ENCODE data around the gene PNP. TPM values are rescaled to one million over a fixed set of nuclear protein-coding genes. Genes with fewer than 3 reads are reported as not detected.
A peak's percentile ranks its signal among the peaks of the same experiment; 100 is the strongest.

Gene PNP
- total RNA-seq, 2 experiments from 2014 or later: 120 to 128 TPM

DNA sequence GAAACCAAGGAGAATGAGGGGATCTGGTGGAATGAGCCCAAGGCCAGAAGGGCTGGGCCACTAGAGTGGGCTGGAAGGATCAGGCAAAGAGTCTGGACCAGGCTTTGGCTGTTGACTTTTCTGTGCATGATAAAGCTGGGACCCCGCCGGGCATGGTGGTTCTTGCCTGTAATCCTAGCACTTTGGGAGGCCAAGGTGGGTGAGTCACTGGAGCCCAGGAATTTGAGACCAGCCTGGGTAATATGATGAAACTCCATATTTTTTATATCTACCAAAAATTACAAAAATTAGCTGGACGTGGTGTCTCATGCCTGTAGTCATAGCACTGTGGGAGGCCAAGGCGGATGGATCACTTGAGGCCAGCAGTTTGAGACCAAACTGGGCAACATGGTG lies 32.8 kb upstream of the PNP start:
- Histone ChIP-seq H3K4me2 (ENCODE audit: low read length) (no peak overlapping the region), H3K79me2 (ENCODE audit: insufficient read depth, low read depth, low read length) (no peaks in the 10 kb centered on the region), H3K4me3 (ENCODE audit: low read depth, low read length, poor library complexity, severe bottlenecking) (no peak overlapping the region), H4K20me1 (ENCODE audit: insufficient read depth, low read length) (no peaks in the 10 kb centered on the region), H3K9me3 (ENCODE audit: low read length) (no peaks in the 10 kb centered on the region), H3K9me2 (ENCODE audit: insufficient read depth, low read length) (no peaks in the 10 kb centered on the region), H3K27ac (ENCODE audit: low read depth, low read length, poor library complexity, severe bottlenecking) (no peak overlapping the region), H3K4me1 (ENCODE audit: insufficient read depth, low read length, poor library complexity, severe bottlenecking) (peaks cover 44% of the 10 kb centered on the region), H3K36me3 (ENCODE audit: insufficient read depth, low read length) (no peaks in the 10 kb centered on the region), H2AFZ (ENCODE audit: low read length) (no peak overlapping the region)
- no peak for DNase-seq (ENCODE audit: low spot score)
- intact Hi-C loops (cut with micrococcal nuclease; ENCODE audit: unreplicated experiment): no loop called here
- CTCF ChIA-PET (ENCODE audit: unreplicated experiment): interaction anchor here (0.9 kb wide), 1 partner anchor 21 kb away, joined by 3 read pairs; no protein-coding TSS in a partner anchor
- POLR2A ChIA-PET: interaction anchor here (0.7 kb wide), 1 partner anchor 8 kb away, joined by 3 read pairs; no protein-coding TSS in a partner anchor
- BruUV-seq (replicated peaks): no TSS peak
- TF ChIP-seq, protein P1, sequence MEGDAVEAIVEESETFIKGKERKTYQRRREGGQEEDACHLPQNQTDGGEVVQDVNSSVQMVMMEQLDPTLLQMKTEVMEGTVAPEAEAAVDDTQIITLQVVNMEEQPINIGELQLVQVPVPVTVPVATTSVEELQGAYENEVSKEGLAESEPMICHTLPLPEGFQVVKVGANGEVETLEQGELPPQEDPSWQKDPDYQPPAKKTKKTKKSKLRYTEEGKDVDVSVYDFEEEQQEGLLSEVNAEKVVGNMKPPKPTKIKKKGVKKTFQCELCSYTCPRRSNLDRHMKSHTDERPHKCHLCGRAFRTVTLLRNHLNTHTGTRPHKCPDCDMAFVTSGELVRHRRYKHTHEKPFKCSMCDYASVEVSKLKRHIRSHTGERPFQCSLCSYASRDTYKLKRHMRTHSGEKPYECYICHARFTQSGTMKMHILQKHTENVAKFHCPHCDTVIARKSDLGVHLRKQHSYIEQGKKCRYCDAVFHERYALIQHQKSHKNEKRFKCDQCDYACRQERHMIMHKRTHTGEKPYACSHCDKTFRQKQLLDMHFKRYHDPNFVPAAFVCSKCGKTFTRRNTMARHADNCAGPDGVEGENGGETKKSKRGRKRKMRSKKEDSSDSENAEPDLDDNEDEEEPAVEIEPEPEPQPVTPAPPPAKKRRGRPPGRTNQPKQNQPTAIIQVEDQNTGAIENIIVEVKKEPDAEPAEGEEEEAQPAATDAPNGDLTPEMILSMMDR (conservative IDR thresholded peaks at IDR 0.05; ENCODE audit: low read length): no peak
- no peak for TF ChIP-seq EZH2phosphoT487 (IDR thresholded peaks at IDR 0.05; ENCODE audit: borderline replicate concordance, low read depth, low read length)

DNA sequence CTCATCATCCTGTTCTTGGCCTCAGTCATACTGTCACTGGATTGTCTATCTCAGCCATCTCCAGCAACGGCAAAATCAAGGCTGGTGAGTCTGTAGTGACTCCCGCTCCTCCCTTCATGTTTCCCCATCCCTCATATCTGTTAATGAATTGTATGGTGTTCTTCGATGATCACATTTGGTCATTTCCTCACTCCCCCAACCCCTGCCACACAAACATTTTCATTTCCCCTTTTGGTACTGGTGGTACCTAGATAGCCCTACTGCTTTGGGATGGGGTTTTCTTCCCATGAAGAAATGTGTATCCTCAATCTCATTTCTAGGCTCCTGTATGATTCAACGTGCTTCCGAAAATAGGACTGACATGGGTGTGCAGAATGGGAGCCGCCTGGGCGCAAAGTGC lies 30.5 kb upstream of the PNP start:
- H3K4me3 ChIP-seq (ENCODE audit: low read depth, low read length, poor library complexity, severe bottlenecking): no peak overlapping the region

DNA sequence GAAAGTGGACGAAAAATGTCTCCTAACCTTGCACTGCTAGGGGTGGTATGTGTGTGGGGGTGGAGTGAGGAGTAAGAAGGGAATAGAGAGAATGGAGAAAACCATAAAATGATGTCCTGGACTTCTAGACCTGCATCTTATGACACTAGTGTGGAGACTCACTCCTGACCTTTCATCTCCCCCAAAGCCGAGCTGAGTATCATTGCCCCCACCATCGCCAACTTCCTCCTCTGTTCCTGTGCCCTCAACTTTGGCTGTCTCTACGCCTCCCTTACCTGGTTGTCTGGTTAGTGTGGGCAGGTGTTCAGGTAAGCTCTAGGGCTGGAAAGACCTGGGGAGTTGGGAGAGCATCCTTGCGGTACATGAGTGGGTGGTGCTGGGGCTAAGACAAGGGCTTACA lies 28.7 kb upstream of the PNP start:
- DNase-seq (ENCODE audit: low spot score): no peak
- Histone ChIP-seq H3K79me2 (ENCODE audit: insufficient read depth, low read depth, low read length) (no peaks in the 10 kb centered on the region), H4K20me1 (ENCODE audit: insufficient read depth, low read length) (no peaks in the 10 kb centered on the region), H3K36me3 (ENCODE audit: insufficient read depth, low read length) (peaks cover 33% of the 10 kb centered on the region), H3K9me2 (ENCODE audit: insufficient read depth, low read length) (no peaks in the 10 kb centered on the region), H3K9me3 (ENCODE audit: low read length) (no peaks in the 10 kb centered on the region), H2AFZ (ENCODE audit: low read length) (peak overlapping the region; percentile 12; the same call in 1 of the 2 replicates), H3K4me2 (ENCODE audit: low read length) (peak overlapping the region; percentile 13; the same call in 1 of the 2 replicates), H3K27ac (ENCODE audit: low read depth, low read length, poor library complexity, severe bottlenecking) (no peak overlapping the region), H3K4me1 (ENCODE audit: insufficient read depth, low read length, poor library complexity, severe bottlenecking) (peaks cover 40% of the 10 kb centered on the region), H3K4me3 (ENCODE audit: low read depth, low read length, poor library complexity, severe bottlenecking) (no peak overlapping the region)
- POLR2A ChIA-PET: interaction anchor here (1.4 to 2.1 kb wide), 2 partner anchors 11 to 17 kb away, joined by 4 read pairs; no protein-coding TSS in a partner anchor
- CTCF ChIA-PET (ENCODE audit: unreplicated experiment): no interaction called here
- TF ChIP-seq, protein P1 (conservative IDR thresholded peaks at IDR 0.05; ENCODE audit: low read length): no peak
- TF ChIP-seq EZH2phosphoT487 (IDR thresholded peaks at IDR 0.05; ENCODE audit: borderline replicate concordance, low read depth, low read length): no peak
- no TSS peak for BruUV-seq (replicated peaks)
- intact Hi-C loops (cut with micrococcal nuclease; ENCODE audit: unreplicated experiment): no loop called here

More for the DNA sequence above, 30.5 kb upstream of the PNP start:
- TF ChIP-seq, protein P1 (conservative IDR thresholded peaks at IDR 0.05; ENCODE audit: low read length): no peak
- TF ChIP-seq EZH2phosphoT487 (IDR thresholded peaks at IDR 0.05; ENCODE audit: borderline replicate concordance, low read depth, low read length): no peak
- H3K9me3 ChIP-seq (ENCODE audit: low read length): no peaks in the 10 kb centered on the region
- H2AFZ ChIP-seq (ENCODE audit: low read length): no peak overlapping the region
- intact Hi-C loops (cut with micrococcal nuclease; ENCODE audit: unreplicated experiment): no loop called here
- no peak overlapping the region for H3K27ac ChIP-seq (ENCODE audit: low read depth, low read length, poor library complexity, severe bottlenecking)
- H3K4me2 ChIP-seq (ENCODE audit: low read length): peak overlapping the region; percentile 39
- no peaks in the 10 kb centered on the region for H3K79me2 ChIP-seq (ENCODE audit: insufficient read depth, low read depth, low read length)
- ChIA-PET POLR2A (no interaction called here), CTCF (ENCODE audit: unreplicated experiment) (no interaction called here)
- peak; percentile 38 for DNase-seq (ENCODE audit: low spot score)
- H4K20me1 ChIP-seq (ENCODE audit: insufficient read depth, low read length): no peaks in the 10 kb centered on the region
- no TSS peak for BruUV-seq (replicated peaks)
- H3K4me1 ChIP-seq (ENCODE audit: insufficient read depth, low read length, poor library complexity, severe bottlenecking): peaks cover 40% of the 10 kb centered on the region
- H3K9me2 ChIP-seq (ENCODE audit: insufficient read depth, low read length): no peaks in the 10 kb centered on the region
- peaks cover 15% of the 10 kb centered on the region for H3K36me3 ChIP-seq (ENCODE audit: insufficient read depth, low read length)

Measured in OCI-LY7 (cell line).